Measurements from ENCODE around the gene RASGEF1C.

The RASGEF1C gene

GRCh38 chr5:180059326-180059725, 149.7 kb downstream of the RASGEF1C start:
- H3K9me3 ChIP-seq (ENCODE audit: insufficient read depth, low read length) = no peaks in the 10 kb centered on the region
- no peaks in the 10 kb centered on the region for H3F3A ChIP-seq (ENCODE audit: insufficient read depth)
- TF ChIP-seq EZH2phosphoT487 (conservative IDR thresholded peaks at IDR 0.05; ENCODE audit: low read length) (no peak), CTCF (IDR thresholded peaks at IDR 0.05; ENCODE audit: insufficient read depth, low read length, poor library complexity, severe bottlenecking) (no peak)
- no peak overlapping the region for H3K27ac ChIP-seq (ENCODE audit: low read depth, low read length)
- H4K20me1 ChIP-seq (ENCODE audit: low read depth, low read length) = no peaks in the 10 kb centered on the region
- H3K4me3 ChIP-seq (ENCODE audit: insufficient read depth, low read length, poor library complexity, severe bottlenecking) = no peak overlapping the region
- H3K79me2 ChIP-seq (ENCODE audit: insufficient read depth, low read length) = no peaks in the 10 kb centered on the region
- H3K4me2 ChIP-seq (ENCODE audit: low read depth, low read length, poor library complexity, severe bottlenecking) = no peak overlapping the region
- H3K27me3 ChIP-seq (ENCODE audit: low read length) = no peaks in the 10 kb centered on the region
- no peak overlapping the region for H2AFZ ChIP-seq (ENCODE audit: low read depth, low read length, severe bottlenecking)
- H3K9ac ChIP-seq (ENCODE audit: low read length) = no peak overlapping the region
- no peaks in the 10 kb centered on the region for H3K9me2 ChIP-seq (replicated peaks; ENCODE audit: insufficient read depth, low read length)
- no peaks in the 10 kb centered on the region for H3K36me3 ChIP-seq (ENCODE audit: low read length)

GRCh38 chr5:180056153-180056552, 152.9 kb downstream of the RASGEF1C start:
- no peaks in the 10 kb centered on the region for H4K20me1 ChIP-seq (ENCODE audit: low read depth, low read length)
- H3K36me3 ChIP-seq (ENCODE audit: low read length) = no peaks in the 10 kb centered on the region
- no peak overlapping the region for H2AFZ ChIP-seq (ENCODE audit: low read depth, low read length, severe bottlenecking)
- TF ChIP-seq CTCF (IDR thresholded peaks at IDR 0.05; ENCODE audit: insufficient read depth, low read length, poor library complexity, severe bottlenecking) = no peak
- no peak for TF ChIP-seq EZH2phosphoT487 (conservative IDR thresholded peaks at IDR 0.05; ENCODE audit: low read length)
- no peak overlapping the region for H3K9ac ChIP-seq (ENCODE audit: low read length)
- no peak overlapping the region for H3K4me3 ChIP-seq (ENCODE audit: insufficient read depth, low read length, poor library complexity, severe bottlenecking)
- H3K27me3 ChIP-seq (ENCODE audit: low read length) = no peaks in the 10 kb centered on the region
- H3K27ac ChIP-seq (ENCODE audit: low read depth, low read length) = no peak overlapping the region
- H3F3A ChIP-seq (ENCODE audit: insufficient read depth) = no peaks in the 10 kb centered on the region
- no peak overlapping the region for H3K4me2 ChIP-seq (ENCODE audit: low read depth, low read length, poor library complexity, severe bottlenecking)
- no peaks in the 10 kb centered on the region for H3K9me3 ChIP-seq (ENCODE audit: insufficient read depth, low read length)
- no peaks in the 10 kb centered on the region for H3K79me2 ChIP-seq (ENCODE audit: insufficient read depth, low read length)
- H3K9me2 ChIP-seq (replicated peaks; ENCODE audit: insufficient read depth, low read length) = no peaks in the 10 kb centered on the region

GRCh38 chr5:180054226-180054625, 154.8 kb downstream of the RASGEF1C start:
- Histone ChIP-seq H3K4me3 (ENCODE audit: insufficient read depth, low read length, poor library complexity, severe bottlenecking) (no peak overlapping the region), H2AFZ (ENCODE audit: low read depth, low read length, severe bottlenecking) (no peak overlapping the region), H3K79me2 (ENCODE audit: insufficient read depth, low read length) (no peaks in the 10 kb centered on the region)

More at GRCh38 chr5:180054226-180054625, 154.8 kb downstream of the RASGEF1C start:
- no peaks in the 10 kb centered on the region for H4K20me1 ChIP-seq (ENCODE audit: low read depth, low read length)
- H3K9me3 ChIP-seq (ENCODE audit: insufficient read depth, low read length) = no peaks in the 10 kb centered on the region
- TF ChIP-seq EZH2phosphoT487 (conservative IDR thresholded peaks at IDR 0.05; ENCODE audit: low read length) (no peak), CTCF (IDR thresholded peaks at IDR 0.05; ENCODE audit: insufficient read depth, low read length, poor library complexity, severe bottlenecking) (no peak)
- no peaks in the 10 kb centered on the region for H3K9me2 ChIP-seq (replicated peaks; ENCODE audit: insufficient read depth, low read length)
- H3K27me3 ChIP-seq (ENCODE audit: low read length) = no peaks in the 10 kb centered on the region
- H3K4me2 ChIP-seq (ENCODE audit: low read depth, low read length, poor library complexity, severe bottlenecking) = no peak overlapping the region
- no peaks in the 10 kb centered on the region for H3K36me3 ChIP-seq (ENCODE audit: low read length)
- H3K9ac ChIP-seq (ENCODE audit: low read length) = no peak overlapping the region
- no peaks in the 10 kb centered on the region for H3F3A ChIP-seq (ENCODE audit: insufficient read depth)
- no peak overlapping the region for H3K27ac ChIP-seq (ENCODE audit: low read depth, low read length)
